Kidney (tissue), 14 donors: ENCODE results near the gene PDK2. TPM values are rescaled to one million over a fixed set of nuclear protein-coding genes. Genes with fewer than 3 reads are reported as not detected.

Experiments used
- DNase-seq, 5 donors: peaks; one replicate each; pipeline ENCODE4 v3.0.0-alpha.2; 2013 to 2020
- FAIRE-seq: peaks from 2 replicates; lab custom pipeline; 2012; peaks lifted over from hg19 to GRCh38; lab: Jason Lieb, UNC
- H3K27ac ChIP-seq, 2 donors: one replicate each; pipeline ENCODE4 v1.7.0; 2013; ENCODE audit warnings: low read depth in 2 of 2, low read length in 2 of 2, inconsistent platforms in 1 of 2
- H3K27me3 ChIP-seq: one replicate; pipeline ENCODE4 v1.7.1; 2013; ENCODE audit warnings: low read length, inconsistent platforms; ENCODE audit not compliant: control insufficient read depth, insufficient read depth
- H3K36me3 ChIP-seq, 3 donors: one replicate each; pipeline versions ENCODE4 v1.7.0 to v1.7.1; 2013; ENCODE audit warnings: low read length in 3 of 3, control low read depth in 1 of 3, inconsistent platforms in 1 of 3; ENCODE audit not compliant: insufficient read depth in 3 of 3, control insufficient read depth in 2 of 3
- H3K4me1 ChIP-seq, 3 donors: one replicate each; pipeline versions ENCODE4 v1.7.0 to v1.7.1; 2013; ENCODE audit warnings: low read length in 3 of 3, inconsistent platforms in 1 of 3, low read depth in 1 of 3; ENCODE audit not compliant: control insufficient read depth in 2 of 3, insufficient read depth in 2 of 3
- H3K4me3 ChIP-seq, 3 donors: one replicate each; pipeline versions ENCODE4 v1.7.0 to v1.8.1; 2013; ENCODE audit warnings: low read length in 3 of 3, control low read depth in 1 of 3, inconsistent platforms in 1 of 3
- H3K9ac ChIP-seq, 3 donors: one replicate each; pipeline versions ENCODE4 v1.7.0 to v1.7.1; 2013; ENCODE audit warnings: low read length in 3 of 3, control low read depth in 1 of 3, inconsistent platforms in 1 of 3
- H3K9me3 ChIP-seq, 3 donors: one replicate each; pipeline versions ENCODE4 v1.7.0 to v1.7.1; 2013; ENCODE audit warnings: low read length in 3 of 3, control low read depth in 1 of 3, inconsistent platforms in 1 of 3; ENCODE audit not compliant: control insufficient read depth in 2 of 3, insufficient read depth in 1 of 3
- intact Hi-C: fragments of 100-400 bp; cut with DNase I; formaldehyde crosslinking; loops from one replicate; pipeline ENCODE4 v1.11.1; 2022
- polyA plus RNA-seq: library from polyadenylated mRNA; stranded (reverse); fragments of 350-450 nt; fragmentation: Illumina TruSeq; extraction: RNeasy Lipid Tissue Mini Kit (QIAGEN cat#74804); gene quantifications from one replicate; pipeline ENCODE4 v1.2.3, GENCODE V29; 2014; ENCODE audit warnings: low read depth, low replicate concordance; ENCODE audit not compliant: insufficient read depth
- total RNA-seq: library from RNA; stranded (reverse); fragmentation: NEBNext Ultra II Directional; extraction: Animal tissue kit (Norgen Biotek cat#: 25700); gene quantifications from one replicate; pipeline ENCODE4 v1.2.1, GENCODE V29; 2021
- TF ChIP-seq, protein P1 (sequence below): IDR thresholded peaks from 3 replicates; pipeline ENCODE4 v1.5.1; 2012; ENCODE audit warnings: mild to moderate bottlenecking, moderate library complexity, borderline replicate concordance; ENCODE audit not compliant: insufficient read depth; ENCODE audit errors: extremely low read depth
- donor health status: control.
- donor health status: control.
- donor health status: control.
- donor health status: control.
- donor health status: control.
- donor health status: DM: yes; HTN: yes; CAD: no.
- donor health status: Normal renal cell carcinoma (clear cell type).

PDK2 gene
- total and polyA plus RNA-seq, 2 donors from 2014 or later = 41.9 to 121 TPM

DNA sequence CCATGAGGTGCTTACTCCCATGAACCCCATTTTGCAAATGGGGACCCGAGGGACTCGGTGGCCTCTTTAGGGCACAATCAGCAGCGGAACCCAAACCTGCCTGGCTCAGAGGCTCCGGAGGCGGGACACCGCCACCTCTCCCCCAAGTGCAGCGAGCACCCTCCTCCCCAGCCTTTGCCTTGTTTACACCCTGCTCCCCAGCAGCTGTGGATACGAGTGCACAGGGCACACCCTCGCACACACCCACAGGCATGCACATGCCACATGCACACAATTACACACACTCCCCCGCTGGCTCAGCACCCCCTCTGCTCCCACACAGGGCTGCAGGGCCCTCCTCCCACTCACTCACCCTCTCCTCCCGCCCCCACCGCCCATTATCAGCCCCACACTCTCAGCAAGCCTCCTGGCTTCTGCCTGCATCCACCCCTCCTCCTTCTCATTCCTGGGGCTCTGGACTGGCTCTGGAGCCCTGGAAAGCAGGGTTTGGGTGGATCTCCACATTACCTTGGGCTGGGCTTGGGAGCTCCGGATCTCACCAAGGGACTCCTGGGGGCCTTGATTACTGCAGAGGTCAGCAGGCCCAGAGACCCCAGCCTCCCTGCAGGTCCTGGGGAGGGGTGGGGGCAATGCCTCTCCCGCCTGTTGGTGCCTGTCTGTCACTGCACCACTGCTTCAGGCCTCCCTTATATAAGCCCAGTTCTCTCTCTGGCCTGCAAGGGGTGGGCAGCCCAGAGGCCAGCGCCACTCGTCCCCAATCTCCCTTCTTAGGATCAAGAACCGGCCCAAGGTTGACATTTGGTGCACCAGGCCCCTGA, 6.4 kb downstream of the PDK2 start:
- H3K27me3 ChIP-seq = no peaks in the 10 kb centered on the region
- peaks cover 0 to 60% (median 52%) of the 10 kb centered on the region in 3 donors for H3K4me1 ChIP-seq
- DNase-seq (peak; percentile 78 to 91 (median 86)), FAIRE-seq (no peak)
- peak overlapping the region in 1 of 3 donors; percentile 25 for H3K4me3 ChIP-seq
- peak overlapping the region in 1 of 3 donors; percentile 70 for H3K9ac ChIP-seq
- TF ChIP-seq, protein P1, sequence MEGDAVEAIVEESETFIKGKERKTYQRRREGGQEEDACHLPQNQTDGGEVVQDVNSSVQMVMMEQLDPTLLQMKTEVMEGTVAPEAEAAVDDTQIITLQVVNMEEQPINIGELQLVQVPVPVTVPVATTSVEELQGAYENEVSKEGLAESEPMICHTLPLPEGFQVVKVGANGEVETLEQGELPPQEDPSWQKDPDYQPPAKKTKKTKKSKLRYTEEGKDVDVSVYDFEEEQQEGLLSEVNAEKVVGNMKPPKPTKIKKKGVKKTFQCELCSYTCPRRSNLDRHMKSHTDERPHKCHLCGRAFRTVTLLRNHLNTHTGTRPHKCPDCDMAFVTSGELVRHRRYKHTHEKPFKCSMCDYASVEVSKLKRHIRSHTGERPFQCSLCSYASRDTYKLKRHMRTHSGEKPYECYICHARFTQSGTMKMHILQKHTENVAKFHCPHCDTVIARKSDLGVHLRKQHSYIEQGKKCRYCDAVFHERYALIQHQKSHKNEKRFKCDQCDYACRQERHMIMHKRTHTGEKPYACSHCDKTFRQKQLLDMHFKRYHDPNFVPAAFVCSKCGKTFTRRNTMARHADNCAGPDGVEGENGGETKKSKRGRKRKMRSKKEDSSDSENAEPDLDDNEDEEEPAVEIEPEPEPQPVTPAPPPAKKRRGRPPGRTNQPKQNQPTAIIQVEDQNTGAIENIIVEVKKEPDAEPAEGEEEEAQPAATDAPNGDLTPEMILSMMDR = no peak
- H3K27ac ChIP-seq = peak overlapping the region; percentile 90 to 94
- H3K9me3 ChIP-seq = no peaks in the 10 kb centered on the region
- peaks cover 7 to 63% (median 9%) of the 10 kb centered on the region in 3 donors for H3K36me3 ChIP-seq
- intact Hi-C loops = no loop called here

DNA sequence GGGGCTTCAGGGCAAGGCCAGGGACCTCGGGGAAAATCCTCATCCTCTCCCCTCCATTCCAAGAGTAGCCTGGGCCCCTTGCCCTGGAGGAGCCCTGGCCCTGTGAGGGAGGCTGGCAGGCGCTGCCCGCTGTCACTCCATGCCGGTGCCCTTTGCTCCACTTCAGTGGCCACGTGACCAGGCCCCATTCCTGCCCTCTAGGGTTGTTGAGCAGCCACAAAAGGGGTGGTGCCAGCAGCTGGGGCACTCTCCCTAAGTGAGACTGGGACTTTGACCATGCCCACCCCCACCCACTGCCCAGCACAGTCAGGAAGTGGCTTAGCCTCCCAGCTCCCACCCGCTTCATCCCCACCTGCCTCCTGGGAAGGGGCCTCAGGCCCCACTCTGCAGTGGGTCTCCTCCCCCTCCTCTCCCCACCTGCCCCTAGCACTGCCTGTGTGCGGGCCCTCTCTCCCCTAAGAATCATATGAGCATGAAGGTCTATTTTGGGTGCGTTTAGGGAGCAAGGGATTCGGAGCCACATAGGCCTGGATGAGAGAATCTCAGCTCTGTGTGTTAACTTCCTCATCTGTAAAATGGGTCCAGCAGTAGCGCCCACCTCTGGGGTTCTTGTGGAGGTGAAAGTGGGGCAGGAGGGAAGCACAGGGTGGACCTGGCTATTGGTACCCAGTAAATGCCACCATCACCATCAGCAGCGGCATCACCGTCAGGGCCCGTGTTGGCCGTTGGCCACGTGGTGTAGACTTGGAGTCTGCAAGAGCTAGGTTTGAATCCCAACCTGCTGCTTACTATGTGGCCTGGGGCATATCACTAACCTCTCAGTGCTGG, 7.2 kb downstream of the PDK2 start:
- no peak for FAIRE-seq
- TF ChIP-seq, protein P1 = no peak
- DNase-seq = peak; percentile 81 to 90 (median 85)
- Histone ChIP-seq H3K4me1 (peaks cover 0 to 52% (median 45%) of the 10 kb centered on the region in 3 donors), H3K36me3 (peaks cover 7 to 67% (median 13%) of the 10 kb centered on the region in 3 donors), H3K9me3 (no peaks in the 10 kb centered on the region), H3K4me3 (peak overlapping the region in 1 of 3 donors; percentile 48), H3K27ac (peak overlapping the region; percentile 90 to 94), H3K27me3 (no peaks in the 10 kb centered on the region), H3K9ac (peak overlapping the region in 1 of 3 donors; percentile 70)
- intact Hi-C loops = no loop called here

DNA sequence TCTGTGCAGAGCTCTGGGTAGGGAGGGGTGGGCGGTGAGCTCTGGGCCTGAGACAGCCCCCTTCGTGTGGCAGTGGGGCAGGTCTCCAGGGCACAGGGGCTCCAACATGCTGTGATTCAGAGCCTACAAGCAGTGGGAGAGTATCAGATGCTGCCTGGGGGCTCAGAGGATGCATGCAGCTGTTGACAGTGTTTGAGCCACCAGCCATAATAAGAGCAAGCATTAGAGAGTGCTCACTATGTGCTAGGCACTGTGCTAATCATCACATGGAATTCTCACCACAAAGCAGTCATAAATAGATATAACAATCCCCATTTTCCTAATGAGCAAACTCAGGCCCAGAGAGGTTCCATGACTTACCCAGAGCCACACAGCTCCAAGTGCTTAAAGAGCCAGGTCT, 8.1 kb downstream of the PDK2 start:
- Histone ChIP-seq H3K9me3 (no peaks in the 10 kb centered on the region), H3K27ac (peak overlapping the region; percentile 83 to 94), H3K4me1 (peaks cover 0 to 46% (median 39%) of the 10 kb centered on the region in 3 donors), H3K4me3 (no peak overlapping the region), H3K36me3 (peaks cover 4 to 67% (median 20%) of the 10 kb centered on the region in 3 donors), H3K27me3 (no peaks in the 10 kb centered on the region), H3K9ac (peak overlapping the region in 1 of 3 donors; percentile 65)
- DNase-seq (peak in 1 of 5 donors; percentile 50), FAIRE-seq (no peak)
- TF ChIP-seq, protein P1 = no peak
- intact Hi-C loops = no loop called here
